NCI-H128 (cell line): ENCODE data around the gene KLHL12.

Experiments used
- DNase-seq: peaks from one replicate; lab custom pipeline; 2025; ENCODE audit not compliant: unreplicated experiment; lab: John Stamatoyannopoulos, UW

The KLHL12 gene

GRCh38 chr1:202844259-202844658, 82.8 kb downstream of the KLHL12 start:
- no peak for DNase-seq

GRCh38 chr1:202843081-202843480, 84.0 kb downstream of the KLHL12 start:
- no peak for DNase-seq
